Gastrocnemius medialis (tissue), 4 donors: ENCODE data around the gene NOP14. TPM values are rescaled to one million over a fixed set of nuclear protein-coding genes. Genes with fewer than 3 reads are reported as not detected.
A peak's percentile ranks its signal among the peaks of the same experiment; 100 is the strongest.

Experiments used
- ATAC-seq, 2 donors: fragments of 150-250 bp; one replicate each; pipeline ENCODE4 v1.9.1; 2016
- DNase-seq, 2 donors: peaks; one replicate each; pipeline ENCODE4 v3.0.0-alpha.2; 2019
- H3K27ac ChIP-seq, 4 donors: fragments of 200-600 bp; sonication (generic); 1 replicate in 1 of 4; 2 replicates in 3 of 4; pipeline ENCODE4 v1.5.1; 2016 to 2018; ENCODE audit warnings: mild to moderate bottlenecking in 2 of 4, moderate library complexity in 1 of 4
- H3K27me3 ChIP-seq, 3 donors: fragments of 200-600 bp; sonication (generic) in 2 of 3; 1 replicate in 1 of 3; 2 replicates in 2 of 3; pipeline versions ENCODE4 v1.5.1 to v1.6.0; 2016 to 2019; ENCODE audit warnings: mild to moderate bottlenecking in 1 of 3, moderate library complexity in 1 of 3
- H3K36me3 ChIP-seq, 2 donors: fragments of 200-600 bp; sonication (generic) in 1 of 2; one replicate each; pipeline ENCODE4 v1.5.1; 2017 to 2018
- H3K4me1 ChIP-seq, 2 donors: fragments of 200-600 bp; sonication (generic) in 1 of 2; one replicate each; pipeline ENCODE4 v1.5.1; 2016 to 2017; ENCODE audit warnings: mild to moderate bottlenecking in 2 of 2
- H3K4me3 ChIP-seq, 4 donors: fragments of 200-600 bp; sonication (generic) in 3 of 4; 1 replicate in 1 of 4; 2 replicates in 3 of 4; pipeline ENCODE4 v1.5.1; 2016 to 2019; ENCODE audit warnings: mild to moderate bottlenecking in 2 of 4
- H3K9me3 ChIP-seq, 3 donors: fragments of 200-600 bp; sonication (generic) in 2 of 3; 1 replicate in 1 of 3; 2 replicates in 2 of 3; pipeline ENCODE4 v1.5.1; 2016 to 2019
- POLR2A ChIP-seq, 2 donors: fragments of 450-650 bp; IDR thresholded peaks; one replicate each; pipeline ENCODE4 v1.6.1; 2017; ENCODE audit warnings: antibody characterized with exemption in 2 of 2, mild to moderate bottlenecking in 2 of 2, moderate library complexity in 2 of 2
- in situ Hi-C, 4 donors: fragments of 200-750 bp; cut with MboI; loops; one replicate each; pipeline versions ENCODE4 v1.15.0 to v1.8.0; 2017; ENCODE audit warnings: low sequenced_read_pairs in 4 of 4
- intact Hi-C: fragments of 100-400 bp; cut with DNase I; formaldehyde crosslinking; loops from one replicate; pipeline ENCODE4 v1.15.1; 2023; ENCODE audit warnings: low total_unique reads
- total RNA-seq, 4 donors: library from RNA; depleted of rRNA; stranded (reverse); fragments of >200 nt; gene quantifications; one replicate each; pipeline versions ENCODE4 v1.1.0 to v1.2.3, GENCODE V29; 2016
- TF ChIP-seq, protein P1 (sequence below), 5 experiments: fragments of 450-650 bp in 3 of 5; fragments of 200-600 bp in 2 of 5; sonication (generic) in 2 of 5; IDR thresholded peaks in 4 of 5; conservative IDR thresholded peaks in 1 of 5; 1 replicate in 4 of 5; 2 replicates in 1 of 5; pipeline ENCODE4 v1.5.1; 2016 to 2019; ENCODE audit warnings: antibody characterized with exemption in 5 of 5, mild to moderate bottlenecking in 3 of 5, moderate library complexity in 3 of 5

The NOP14 gene
- 10 to 100 TPM; 16.6 to 46.2 (median 36.2) TPM for total RNA-seq

GRCh38 chr4:2963175-2963965 lies at the start of gene NOP14, which contains the start of gene GRK4:
TSS of gene NOP14 (minus strand) at chr4:2963406. CDS start at chr4:2963319, 87 bp downstream.
TSS of gene GRK4 (plus strand) at chr4:2963571. CDS start at chr4:2964071, 500 bp downstream.
- peaks cover 0 to 3% of the 10 kb centered on the region in 2 donors for H3K36me3 ChIP-seq
- H3K9me3 ChIP-seq: no peaks in the 10 kb centered on the region
- in situ Hi-C loops (loop anchor here in 1 of 4 donors (10.0 to 25.0 kb wide), 2 partner anchors 539 to 726 kb away; partner anchors contain the start of genes HAUS3 and POLN), intact Hi-C loops (loop anchor here (1.0 to 5.0 kb wide), 7 partner anchors 29 to 721 kb away; partner anchors contain the start of genes CFAP99, HAUS3, HTT and HTT-AS)
- peak within 1 kb of the TSS; percentile 91 to 95 (median 94) for H3K27ac ChIP-seq
- peak; percentile 96 to 98 for DNase-seq
- TF ChIP-seq, protein P1, sequence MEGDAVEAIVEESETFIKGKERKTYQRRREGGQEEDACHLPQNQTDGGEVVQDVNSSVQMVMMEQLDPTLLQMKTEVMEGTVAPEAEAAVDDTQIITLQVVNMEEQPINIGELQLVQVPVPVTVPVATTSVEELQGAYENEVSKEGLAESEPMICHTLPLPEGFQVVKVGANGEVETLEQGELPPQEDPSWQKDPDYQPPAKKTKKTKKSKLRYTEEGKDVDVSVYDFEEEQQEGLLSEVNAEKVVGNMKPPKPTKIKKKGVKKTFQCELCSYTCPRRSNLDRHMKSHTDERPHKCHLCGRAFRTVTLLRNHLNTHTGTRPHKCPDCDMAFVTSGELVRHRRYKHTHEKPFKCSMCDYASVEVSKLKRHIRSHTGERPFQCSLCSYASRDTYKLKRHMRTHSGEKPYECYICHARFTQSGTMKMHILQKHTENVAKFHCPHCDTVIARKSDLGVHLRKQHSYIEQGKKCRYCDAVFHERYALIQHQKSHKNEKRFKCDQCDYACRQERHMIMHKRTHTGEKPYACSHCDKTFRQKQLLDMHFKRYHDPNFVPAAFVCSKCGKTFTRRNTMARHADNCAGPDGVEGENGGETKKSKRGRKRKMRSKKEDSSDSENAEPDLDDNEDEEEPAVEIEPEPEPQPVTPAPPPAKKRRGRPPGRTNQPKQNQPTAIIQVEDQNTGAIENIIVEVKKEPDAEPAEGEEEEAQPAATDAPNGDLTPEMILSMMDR (IDR thresholded peaks at IDR 0.05 in 4 of 5, conservative IDR thresholded peaks at IDR 0.05 in 1 of 5): peak in 2 of 5 experiments; percentile 24 to 48
- peak; percentile 85 to 87 for TF ChIP-seq POLR2A (IDR thresholded peaks at IDR 0.05)
- no peaks in the 10 kb centered on the region for H3K27me3 ChIP-seq
- peaks cover 25 to 28% of the 10 kb centered on the region in 2 donors for H3K4me1 ChIP-seq
- peak within 1 kb of the TSS; percentile 78 to 99 (median 86) for H3K4me3 ChIP-seq
- peak; percentile 83 to 91 for ATAC-seq

DNA sequence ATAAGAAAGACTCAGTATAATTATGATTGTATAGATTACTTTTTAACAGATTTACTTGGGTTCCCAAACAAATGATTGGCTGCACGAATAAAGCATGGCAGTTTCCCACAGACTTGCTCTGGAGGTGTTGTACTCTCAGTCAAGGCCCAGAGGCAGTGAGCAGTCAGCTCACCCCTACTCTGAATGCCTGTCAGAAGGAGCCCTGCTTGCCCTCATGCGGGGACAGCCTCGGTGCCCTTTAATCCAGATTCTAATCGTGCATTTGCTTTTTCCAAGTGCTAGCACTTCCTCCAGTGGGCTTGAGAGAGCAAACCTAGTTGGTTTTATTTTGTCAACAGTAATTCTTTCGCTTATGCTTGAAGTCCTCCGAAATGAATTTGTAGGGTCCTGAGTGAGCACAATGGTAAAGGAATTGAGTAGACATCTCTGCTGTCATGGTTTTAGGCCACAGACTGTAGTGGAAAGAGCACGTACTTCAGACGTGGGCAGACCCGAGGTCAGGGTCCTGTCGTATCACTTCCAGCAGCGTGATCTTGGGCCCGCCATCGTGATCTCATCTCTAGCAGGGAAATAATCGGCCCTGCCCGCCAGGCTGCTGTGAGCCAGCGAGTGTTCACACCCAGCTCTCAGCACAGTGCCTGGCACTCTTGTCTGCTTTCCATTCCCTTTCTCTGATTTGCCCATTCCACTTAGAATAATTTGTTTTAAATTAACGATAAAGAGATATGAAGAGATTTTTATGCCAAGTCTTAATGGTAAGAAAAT lies 48.4 kb upstream of the NOP14 start:
- no peak for TF ChIP-seq POLR2A (IDR thresholded peaks at IDR 0.05)
- TF ChIP-seq, protein P1 (IDR thresholded peaks at IDR 0.05 in 4 of 5, conservative IDR thresholded peaks at IDR 0.05 in 1 of 5): no peak
- Histone ChIP-seq H3K36me3 (no peaks in the 10 kb centered on the region), H3K27ac (no peak overlapping the region), H3K9me3 (no peaks in the 10 kb centered on the region), H3K27me3 (no peaks in the 10 kb centered on the region), H3K4me3 (no peak overlapping the region), H3K4me1 (no peaks in the 10 kb centered on the region)
- ATAC-seq (no peak), DNase-seq (no peak)
- in situ Hi-C loops (no loop called here), intact Hi-C loops (no loop called here)

DNA sequence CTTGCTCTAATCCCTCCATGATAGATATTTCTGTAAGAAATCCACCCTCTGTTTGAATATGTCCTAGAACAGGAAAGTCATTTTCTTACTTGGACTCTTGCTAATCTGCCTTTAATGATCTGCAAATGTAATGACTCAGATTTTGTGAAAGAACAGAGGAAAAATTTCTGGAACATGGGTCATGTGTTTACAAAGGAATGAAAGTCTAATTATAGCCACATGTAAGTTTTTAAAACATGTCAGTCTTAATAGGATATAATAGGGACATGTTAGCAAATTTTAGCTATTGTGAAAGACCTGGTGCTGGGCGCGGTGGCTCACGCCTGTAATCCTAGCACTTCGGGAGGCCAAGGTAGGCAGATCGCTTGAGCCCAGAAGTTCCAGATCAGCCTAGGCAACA lies 47.8 kb upstream of the NOP14 start:
- DNase-seq: no peak
- intact Hi-C loops: no loop called here
- no peak overlapping the region for H3K27ac ChIP-seq
- H3K9me3 ChIP-seq: no peaks in the 10 kb centered on the region
- TF ChIP-seq POLR2A (IDR thresholded peaks at IDR 0.05): no peak
- TF ChIP-seq, protein P1 (IDR thresholded peaks at IDR 0.05 in 4 of 5, conservative IDR thresholded peaks at IDR 0.05 in 1 of 5): no peak
- no peak for ATAC-seq
- H3K36me3 ChIP-seq: no peaks in the 10 kb centered on the region
- no peak overlapping the region for H3K4me3 ChIP-seq
- in situ Hi-C loops: no loop called here
- no peaks in the 10 kb centered on the region for H3K4me1 ChIP-seq
- no peaks in the 10 kb centered on the region for H3K27me3 ChIP-seq

GRCh38 chr4:3010577-3010976 lies 47.4 kb upstream of the NOP14 start:
- DNase-seq (no peak), ATAC-seq (no peak)
- Histone ChIP-seq H3K36me3 (no peaks in the 10 kb centered on the region), H3K27me3 (no peaks in the 10 kb centered on the region), H3K27ac (no peak overlapping the region), H3K4me1 (no peaks in the 10 kb centered on the region), H3K9me3 (no peaks in the 10 kb centered on the region), H3K4me3 (no peak overlapping the region)
- in situ Hi-C loops (no loop called here), intact Hi-C loops (no loop called here)
- TF ChIP-seq, protein P1 (IDR thresholded peaks at IDR 0.05 in 4 of 5, conservative IDR thresholded peaks at IDR 0.05 in 1 of 5): no peak
- TF ChIP-seq POLR2A (IDR thresholded peaks at IDR 0.05): no peak
